ENCODE data around the gene PHLDB2. TPM values are rescaled to one million over a fixed set of nuclear protein-coding genes. Genes with fewer than 3 reads are reported as not detected.

PHLDB2 gene
- total RNA-seq, 2 donors from 2014 or later, result 15.3 to 32.3 TPM

GRCh38 chr3:111952086-111952485 lies 93.0 kb downstream of the PHLDB2 start:
- no peak for TF ChIP-seq POLR2A (IDR thresholded peaks at IDR 0.05)
- intact Hi-C loops (cut with DNase I), result no loop called here
- 97% methylated on average over 5 of the region's 5 CpGs for WGBS
- no peaks in the 10 kb centered on the region for H3K36me3 ChIP-seq
- no peaks in the 10 kb centered on the region for H3K27me3 ChIP-seq (replicated peaks; ENCODE audit: insufficient read depth)
- H3K9me3 ChIP-seq, result no peaks in the 10 kb centered on the region
- H3K4me1 ChIP-seq (replicated peaks), result no peaks in the 10 kb centered on the region
- H3K27ac ChIP-seq, result no peak overlapping the region
- DNase-seq (ENCODE audit: low spot score), result no peak
- no peak overlapping the region for H3K4me3 ChIP-seq

- H3K4me3 ChIP-seq, result no peak overlapping the region
- no peak overlapping the region for H3K27ac ChIP-seq
- WGBS, result 87% methylated on average over 6 of the region's 6 CpGs
- TF ChIP-seq POLR2AphosphoS5 (IDR thresholded peaks at IDR 0.05), result no peak
- TF ChIP-seq POLR2A (IDR thresholded peaks at IDR 0.05), result no peak
- no peak for TF ChIP-seq CTCF (IDR thresholded peaks at IDR 0.05)
- intact Hi-C loops (cut with DNase I), result no loop called here
- no peak for DNase-seq (ENCODE audit: low spot score)
- H3K4me1 ChIP-seq (replicated peaks), result no peaks in the 10 kb centered on the region
- H3K36me3 ChIP-seq, result no peaks in the 10 kb centered on the region
- H3K9me3 ChIP-seq, result no peaks in the 10 kb centered on the region
- H3K27me3 ChIP-seq (replicated peaks; ENCODE audit: insufficient read depth), result no peaks in the 10 kb centered on the region
Observed at GRCh38 chr3:111952866-111953450, 93.9 kb downstream of the PHLDB2 start.

- TF ChIP-seq POLR2A (IDR thresholded peaks at IDR 0.05) (no peak), POLR2AphosphoS5 (IDR thresholded peaks at IDR 0.05) (peak; percentile 38)
- Histone ChIP-seq H3K4me1 (replicated peaks) (no peaks in the 10 kb centered on the region), H3K27me3 (replicated peaks; ENCODE audit: insufficient read depth) (no peaks in the 10 kb centered on the region), H3K4me3 (no peak overlapping the region), H3K27ac (no peak overlapping the region), H3K36me3 (no peaks in the 10 kb centered on the region), H3K9me3 (no peaks in the 10 kb centered on the region)
- intact Hi-C loops (cut with DNase I), result no loop called here
- 35% methylated on average over 6 of the region's 6 CpGs for WGBS
- peak; percentile 23 for DNase-seq (ENCODE audit: low spot score)
Observed at GRCh38 chr3:111954228-111954990, 95.3 kb downstream of the PHLDB2 start.

- Histone ChIP-seq H3K9me3 (no peaks in the 10 kb centered on the region), H3K36me3 (no peaks in the 10 kb centered on the region), H3K27me3 (replicated peaks; ENCODE audit: insufficient read depth) (no peaks in the 10 kb centered on the region), H3K27ac (no peak overlapping the region), H3K4me1 (replicated peaks) (no peaks in the 10 kb centered on the region), H3K4me3 (no peak overlapping the region)
- WGBS, result 92% methylated on average over 1 of the region's 1 CpG
- intact Hi-C loops (cut with DNase I), result no loop called here
- TF ChIP-seq POLR2A (IDR thresholded peaks at IDR 0.05) (no peak), POLR2AphosphoS5 (IDR thresholded peaks at IDR 0.05) (no peak), CTCF (IDR thresholded peaks at IDR 0.05) (no peak)
- DNase-seq (ENCODE audit: low spot score), result no peak
Observed at GRCh38 chr3:111955876-111956275, 96.8 kb downstream of the PHLDB2 start.

GRCh38 chr3:111956449-111956848 lies 97.4 kb downstream of the PHLDB2 start:
- Histone ChIP-seq H3K27me3 (replicated peaks; ENCODE audit: insufficient read depth) (no peaks in the 10 kb centered on the region), H3K4me3 (no peak overlapping the region), H3K4me1 (replicated peaks) (no peaks in the 10 kb centered on the region), H3K27ac (no peak overlapping the region), H3K36me3 (no peaks in the 10 kb centered on the region), H3K9me3 (no peaks in the 10 kb centered on the region)
- no peak for TF ChIP-seq POLR2AphosphoS5 (IDR thresholded peaks at IDR 0.05)
- TF ChIP-seq CTCF (IDR thresholded peaks at IDR 0.05), result no peak
- TF ChIP-seq POLR2A (IDR thresholded peaks at IDR 0.05), result no peak
- WGBS, result 80% methylated on average over 3 of the region's 3 CpGs
- intact Hi-C loops (cut with DNase I), result no loop called here
- DNase-seq (ENCODE audit: low spot score), result no peak
